ENCODE results near the gene TRIM14.
A peak's percentile ranks its signal among the peaks of the same experiment; 100 is the strongest.
"Not testable (repeated sequence)": the region's sequence is repeated elsewhere in the genome, so short reads cannot be mapped to it uniquely, and the experiment has no call there.

Gene TRIM14

GRCh38 chr9:98127226-98127625 lies 8.2 kb upstream of the TRIM14 start:
- TF ChIP-seq CTCF (conservative IDR thresholded peaks at IDR 0.05; ENCODE audit: low read depth, low read length): no peak
- DNase-seq (ENCODE audit: low read depth): no peak
- H3K4me3 ChIP-seq (ENCODE audit: low read depth, low read length): no peak overlapping the region

GRCh38 chr9:98124637-98125426 lies 5.8 kb upstream of the TRIM14 start:
- H3K4me3 ChIP-seq (ENCODE audit: low read depth, low read length): no peak overlapping the region
- DNase-seq (ENCODE audit: low read depth): no peak
- no peak for TF ChIP-seq CTCF (conservative IDR thresholded peaks at IDR 0.05; ENCODE audit: low read depth, low read length)

DNA sequence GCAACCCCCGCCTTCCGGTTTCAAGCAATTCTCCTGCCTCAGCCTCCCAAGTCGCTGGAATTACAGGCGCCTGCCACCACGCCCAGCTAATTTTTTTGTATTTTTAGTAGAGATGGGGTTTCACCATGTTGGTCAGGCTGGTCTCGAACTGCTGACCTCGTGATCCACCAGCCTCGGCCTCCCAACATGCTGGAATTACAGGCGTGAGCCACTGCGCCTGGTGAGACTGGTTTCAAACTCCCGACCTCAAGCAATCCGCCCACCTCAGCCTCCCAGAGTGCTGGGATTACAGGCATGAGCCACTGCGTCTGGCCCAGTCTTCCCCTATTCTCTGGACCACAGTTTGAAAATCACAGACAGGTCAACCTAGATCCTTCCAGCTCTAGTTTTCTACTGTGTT lies 5.1 kb upstream of the TRIM14 start:
- not testable (repeated sequence) for DNase-seq (ENCODE audit: low read depth); H3K4me3 ChIP-seq (ENCODE audit: low read depth, low read length)

DNA sequence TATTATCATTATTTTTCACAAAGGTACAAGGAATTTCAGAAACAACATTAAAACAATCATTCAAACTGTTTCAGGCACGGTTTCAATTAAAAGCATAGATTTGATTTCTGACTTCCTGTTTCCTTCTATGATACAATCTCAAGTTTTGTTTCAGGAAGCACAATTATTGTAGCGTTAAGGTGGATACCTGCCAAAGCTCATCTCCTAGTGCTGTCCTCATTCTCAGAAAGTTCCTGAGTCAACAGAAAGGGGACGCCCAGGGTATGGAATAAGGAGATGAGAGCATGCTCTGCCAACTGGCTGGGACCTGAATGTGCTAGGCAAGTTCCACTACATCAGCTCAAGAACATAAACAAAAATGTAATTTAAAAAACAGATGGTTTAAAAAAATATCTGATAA lies 2.0 kb upstream of the TRIM14 start:
- H3K4me3 ChIP-seq (ENCODE audit: low read depth, low read length): no peak overlapping the region
- TF ChIP-seq CTCF (conservative IDR thresholded peaks at IDR 0.05; ENCODE audit: low read depth, low read length): peak; percentile 28
- DNase-seq (ENCODE audit: low read depth): peak; percentile 25

GRCh38 chr9:98120476-98120875 lies 1.5 kb upstream of the TRIM14 start:
- no peak overlapping the region for H3K4me3 ChIP-seq (ENCODE audit: low read depth, low read length)
- DNase-seq (ENCODE audit: low read depth): no peak

DNA sequence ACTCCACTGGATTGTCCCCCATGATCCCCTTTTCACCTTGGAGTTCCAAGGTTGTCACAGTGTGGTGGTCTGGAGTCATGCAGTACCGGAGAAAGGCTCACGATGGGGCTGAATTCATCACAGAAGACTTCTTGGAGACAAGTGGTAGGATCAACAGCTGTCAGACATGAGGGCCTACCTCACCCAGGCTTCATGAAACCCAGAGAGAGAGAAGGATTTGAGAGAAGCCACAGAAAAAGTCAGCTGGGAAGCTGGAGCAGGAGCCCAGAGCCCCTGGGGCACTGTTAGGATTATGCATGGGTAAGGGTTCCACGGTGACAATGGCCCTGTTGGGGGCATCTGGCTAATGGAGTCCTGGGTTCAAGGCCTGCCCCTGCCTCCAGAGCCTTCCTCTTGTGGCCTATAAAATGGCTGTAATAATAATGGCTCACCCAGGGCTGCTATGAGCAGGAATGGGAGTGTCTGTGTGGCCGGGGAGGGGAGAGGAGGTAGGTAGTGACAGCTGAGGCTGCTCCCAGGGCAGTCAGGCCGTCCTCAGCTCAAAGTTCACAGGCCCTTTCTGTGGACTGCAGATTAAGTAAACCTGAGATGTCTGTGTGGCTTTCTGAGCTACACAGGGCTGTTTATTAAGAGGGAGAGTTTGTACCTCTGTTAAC lies 910 bp downstream of the TRIM14 start:
- peak; percentile 37 for TF ChIP-seq CTCF (conservative IDR thresholded peaks at IDR 0.05; ENCODE audit: low read depth, low read length)
- DNase-seq (ENCODE audit: low read depth): peak; percentile 38
- H3K4me3 ChIP-seq (ENCODE audit: low read depth, low read length): peak overlapping the region; percentile 67

More at GRCh38 chr9:98120476-98120875, 1.5 kb upstream of the TRIM14 start:
- TF ChIP-seq CTCF (conservative IDR thresholded peaks at IDR 0.05; ENCODE audit: low read depth, low read length): no peak

- H3K4me3 ChIP-seq (ENCODE audit: low read depth, low read length); DNase-seq (ENCODE audit: low read depth): not testable (repeated sequence)
Observed at GRCh38 chr9:98117097-98117496, 1.9 kb downstream of the TRIM14 start.

DNA sequence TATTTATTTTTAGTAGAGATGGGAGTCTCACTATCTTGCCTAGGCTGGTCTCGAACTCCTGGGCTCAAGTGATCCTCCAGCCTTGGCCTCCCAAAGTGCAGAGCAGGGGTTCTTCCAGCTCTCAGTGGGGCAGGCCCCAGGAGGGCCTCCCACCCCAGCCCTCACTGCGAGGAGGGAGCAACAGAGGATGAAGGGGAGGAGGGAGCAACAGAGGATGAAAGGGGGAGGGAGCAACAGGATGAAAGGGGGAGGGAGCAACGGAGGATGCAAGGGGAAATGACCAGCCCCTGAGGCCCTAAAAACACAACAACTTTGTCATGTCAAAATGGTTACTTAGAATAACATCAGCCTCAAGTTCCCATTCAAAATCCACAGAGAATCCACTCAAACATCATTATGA lies 10.0 kb downstream of the TRIM14 start:
- H3K4me3 ChIP-seq (ENCODE audit: low read depth, low read length): no peak overlapping the region
- TF ChIP-seq CTCF (conservative IDR thresholded peaks at IDR 0.05; ENCODE audit: low read depth, low read length): no peak
- DNase-seq (ENCODE audit: low read depth): no peak
